ENCODE results near the gene ACER3. TPM values are rescaled to one million over a fixed set of nuclear protein-coding genes. Genes with fewer than 3 reads are reported as not detected.

Gene ACER3
- polyA plus RNA-seq, 3 donors = 22.9 to 45.4 (median 23.6) TPM

DNA sequence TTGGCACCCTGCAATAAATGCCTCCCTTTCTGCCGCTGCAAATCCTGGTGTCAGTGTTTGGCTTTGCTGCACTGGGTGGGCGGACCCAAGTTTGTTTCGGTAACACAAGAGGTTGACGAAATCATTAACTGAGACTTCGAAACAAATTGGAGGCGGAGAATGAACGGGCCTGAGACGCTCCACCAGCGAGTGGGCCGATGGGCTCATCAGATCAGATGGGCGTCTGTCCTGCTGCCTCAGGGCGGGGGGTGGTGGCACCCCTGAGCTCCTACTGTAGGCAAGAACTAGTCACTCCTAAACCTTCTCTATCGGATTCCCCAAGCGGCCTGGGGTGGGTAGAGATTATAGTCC lies 205.1 kb downstream of the ACER3 start:
- peaks cover 0 to 10% of the 10 kb centered on the region in 2 donors for H3K27me3 ChIP-seq (ENCODE audit: control insufficient read depth in 2 of 2, insufficient read depth in 2 of 2, low read length in 2 of 2)
- H3K9ac ChIP-seq (ENCODE audit: insufficient read depth, low read length, poor library complexity, severe bottlenecking) = peak overlapping the region; percentile 69
- DNase-seq = peak in 2 of 3 donors; percentile 9 to 21
- H3K4me3 ChIP-seq (replicated peaks in 1 of 3; ENCODE audit: low read depth in 2 of 3, low read length in 3 of 3) = peak overlapping the region; percentile 50 to 84 (median 62)
- peaks cover 13 to 18% of the 10 kb centered on the region in 2 donors for H3K4me1 ChIP-seq (ENCODE audit: control insufficient read depth in 1 of 2, insufficient read depth in 2 of 2, low read length in 2 of 2)
- peaks cover 2 to 12% (median 8%) of the 10 kb centered on the region in 7 donors for H3K9me3 Mint-ChIP-seq
- no peaks in the 10 kb centered on the region for H3K36me3 ChIP-seq (replicated peaks in 1 of 2; ENCODE audit: control insufficient read depth in 1 of 2, insufficient read depth in 2 of 2, low read length in 2 of 2)
- H3K27ac Mint-ChIP-seq = peak overlapping the region in 5 of 7 donors; percentile 4 to 78 (median 63)
- intact Hi-C loops (cut with micrococcal nuclease) = loop anchor here in 1 of 2 donors (2.0 kb wide), 1 partner anchor 19 kb away; no protein-coding TSS in a partner anchor
- no peaks in the 10 kb centered on the region for H4K20me1 ChIP-seq (ENCODE audit: insufficient read depth, low read length)
- TF ChIP-seq CTCF (IDR thresholded peaks at IDR 0.05) = no peak
- H2AFZ ChIP-seq (ENCODE audit: insufficient read depth, low read depth, low read length, poor library complexity, severe bottlenecking) = peak overlapping the region; percentile 95
- H3K27ac ChIP-seq (ENCODE audit: low read depth in 1 of 2, low read length in 2 of 2) = no peak overlapping the region
- 18% methylated on average over 11 of the region's 14 CpGs for WGBS (ENCODE audit: insufficient coverage)
- no peaks in the 10 kb centered on the region for H3K36me3 Mint-ChIP-seq
- peaks cover 12% of the 10 kb centered on the region for H3K4me1 Mint-ChIP-seq
- H3K79me2 ChIP-seq (ENCODE audit: insufficient read depth, low read length) = no peaks in the 10 kb centered on the region
- H3K9me3 ChIP-seq (replicated peaks in 1 of 2; ENCODE audit: control insufficient read depth in 1 of 2, insufficient read depth in 1 of 2, low read length in 2 of 2) = peaks cover 4 to 5% of the 10 kb centered on the region in 2 donors
- H3K4me2 ChIP-seq (replicated peaks; ENCODE audit: extremely low read depth, low read length, poor library complexity, severe bottlenecking) = peak overlapping the region; percentile 94
- peak overlapping the region; percentile 89 to 96 for H3K4me3 Mint-ChIP-seq
- peaks cover 13 to 22% (median 18%) of the 10 kb centered on the region in 3 donors for H3K27me3 Mint-ChIP-seq (ENCODE audit: low read depth in 3 of 3)

DNA sequence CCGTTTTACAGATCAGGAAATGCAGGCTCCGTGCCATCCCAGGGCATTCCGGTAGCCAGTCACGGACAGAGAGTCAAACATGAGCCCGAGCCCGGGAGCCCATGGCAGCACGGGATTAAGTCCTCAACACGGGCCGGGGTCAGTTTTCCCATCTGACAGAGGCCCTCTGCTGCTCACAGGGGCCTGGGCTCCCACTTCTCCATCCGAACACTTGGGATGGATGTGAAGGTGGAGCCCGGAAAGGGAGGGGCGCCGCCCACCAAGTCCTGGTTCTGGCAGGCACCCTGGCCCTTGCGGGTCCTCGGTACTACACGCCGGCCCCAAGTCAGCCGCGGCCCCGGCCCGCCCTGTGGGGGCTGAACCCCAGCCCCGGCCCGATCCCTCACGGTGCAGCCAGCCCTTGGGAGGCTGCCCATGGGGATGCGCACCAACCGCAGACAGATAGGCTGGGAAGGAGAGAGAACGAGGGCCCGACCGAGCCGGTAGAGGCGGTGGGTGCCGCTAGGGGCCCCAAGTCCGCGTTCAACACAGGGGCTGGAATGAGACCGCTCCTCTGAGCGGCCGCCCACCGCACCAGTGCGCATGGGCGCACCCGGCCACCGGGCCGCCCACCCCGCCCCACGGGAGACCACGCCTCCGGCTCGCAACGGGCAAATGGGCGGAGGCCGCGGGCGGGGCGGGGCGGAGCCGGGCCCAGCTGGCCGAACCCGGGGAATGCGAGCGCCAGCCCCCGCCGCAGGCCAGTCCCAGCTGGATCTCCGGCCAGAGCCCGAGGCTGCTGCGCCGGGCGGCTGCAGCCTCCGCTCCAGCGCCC lies 205.7 kb downstream of the ACER3 start, which contains the start of gene CAPN5:
Gene CAPN5 (plus strand): TSS at position 743 of the 814 bp plus-strand sequence. CDS start 17,916 bp downstream, outside the sequence.
- TF ChIP-seq CTCF (IDR thresholded peaks at IDR 0.05) = peak; percentile 13
- H3K4me3 ChIP-seq (replicated peaks in 1 of 3; ENCODE audit: low read depth in 2 of 3, low read length in 3 of 3) = peak within 1 kb of the TSS; percentile 50 to 84 (median 62)
- Mint-ChIP-seq H3K9me3 (peaks cover 0 to 8% (median 7%) of the 10 kb centered on the region in 7 donors), H3K4me1 (peaks cover 12% of the 10 kb centered on the region), H3K27ac (peak within 1 kb of the TSS in 5 of 7 donors; percentile 4 to 78 (median 63)), H3K36me3 (no peaks in the 10 kb centered on the region), H3K4me3 (peak within 1 kb of the TSS; percentile 89 to 96), H3K27me3 (ENCODE audit: low read depth in 3 of 3) (peaks cover 13 to 22% (median 19%) of the 10 kb centered on the region in 3 donors)
- no peak within 1 kb of the TSS for H3K27ac ChIP-seq (ENCODE audit: low read depth in 1 of 2, low read length in 2 of 2)
- intact Hi-C loops (cut with micrococcal nuclease) = loop anchor here in 1 of 2 donors (2.0 kb wide), 1 partner anchor 20 kb away; no protein-coding TSS in a partner anchor
- WGBS (ENCODE audit: insufficient coverage) = under 1% methylated on average over 66 of the region's 69 CpGs
- peak; percentile 76 to 83 (median 80) for DNase-seq
- H3K27me3 ChIP-seq (ENCODE audit: control insufficient read depth in 2 of 2, insufficient read depth in 2 of 2, low read length in 2 of 2) = peaks cover 0 to 10% of the 10 kb centered on the region in 2 donors
- H3K9me3 ChIP-seq (replicated peaks in 1 of 2; ENCODE audit: control insufficient read depth in 1 of 2, insufficient read depth in 1 of 2, low read length in 2 of 2) = peaks cover 4 to 5% of the 10 kb centered on the region in 2 donors
- no peaks in the 10 kb centered on the region for H3K79me2 ChIP-seq (ENCODE audit: insufficient read depth, low read length)
- H2AFZ ChIP-seq (ENCODE audit: insufficient read depth, low read depth, low read length, poor library complexity, severe bottlenecking) = peak within 1 kb of the TSS; percentile 95
- no peaks in the 10 kb centered on the region for H3K36me3 ChIP-seq (replicated peaks in 1 of 2; ENCODE audit: control insufficient read depth in 1 of 2, insufficient read depth in 2 of 2, low read length in 2 of 2)
- H3K4me1 ChIP-seq (ENCODE audit: control insufficient read depth in 1 of 2, insufficient read depth in 2 of 2, low read length in 2 of 2) = peaks cover 14 to 18% of the 10 kb centered on the region in 2 donors
- H3K9ac ChIP-seq (ENCODE audit: insufficient read depth, low read length, poor library complexity, severe bottlenecking) = peak within 1 kb of the TSS; percentile 69
- no peaks in the 10 kb centered on the region for H4K20me1 ChIP-seq (ENCODE audit: insufficient read depth, low read length)
- peak within 1 kb of the TSS; percentile 94 for H3K4me2 ChIP-seq (replicated peaks; ENCODE audit: extremely low read depth, low read length, poor library complexity, severe bottlenecking)

Measured in CD14-positive monocyte (primary cell).